Measurements from ENCODE around the gene GALK1.

DNA sequence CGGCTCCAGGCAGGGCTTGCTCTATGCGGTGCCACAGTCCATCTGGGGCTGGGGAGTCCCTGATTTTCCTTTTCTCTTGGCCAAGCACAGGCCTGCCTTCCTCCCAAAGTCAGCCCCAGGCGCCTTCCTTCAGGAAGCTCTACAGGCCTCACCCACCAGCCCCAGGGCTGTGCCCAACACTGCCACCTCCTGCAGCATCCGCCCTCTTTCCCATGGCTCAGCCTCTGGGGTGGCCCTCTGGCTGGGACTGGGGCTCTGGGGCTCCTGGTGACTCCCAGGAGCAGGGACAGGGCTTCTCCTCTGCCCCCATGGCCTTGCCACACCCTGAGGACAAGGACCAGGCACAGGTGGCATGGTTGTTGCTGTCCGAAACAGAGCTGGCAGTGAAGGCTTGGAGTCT lies 42.9 kb downstream of the GALK1 start:
- TF ChIP-seq, protein P1, sequence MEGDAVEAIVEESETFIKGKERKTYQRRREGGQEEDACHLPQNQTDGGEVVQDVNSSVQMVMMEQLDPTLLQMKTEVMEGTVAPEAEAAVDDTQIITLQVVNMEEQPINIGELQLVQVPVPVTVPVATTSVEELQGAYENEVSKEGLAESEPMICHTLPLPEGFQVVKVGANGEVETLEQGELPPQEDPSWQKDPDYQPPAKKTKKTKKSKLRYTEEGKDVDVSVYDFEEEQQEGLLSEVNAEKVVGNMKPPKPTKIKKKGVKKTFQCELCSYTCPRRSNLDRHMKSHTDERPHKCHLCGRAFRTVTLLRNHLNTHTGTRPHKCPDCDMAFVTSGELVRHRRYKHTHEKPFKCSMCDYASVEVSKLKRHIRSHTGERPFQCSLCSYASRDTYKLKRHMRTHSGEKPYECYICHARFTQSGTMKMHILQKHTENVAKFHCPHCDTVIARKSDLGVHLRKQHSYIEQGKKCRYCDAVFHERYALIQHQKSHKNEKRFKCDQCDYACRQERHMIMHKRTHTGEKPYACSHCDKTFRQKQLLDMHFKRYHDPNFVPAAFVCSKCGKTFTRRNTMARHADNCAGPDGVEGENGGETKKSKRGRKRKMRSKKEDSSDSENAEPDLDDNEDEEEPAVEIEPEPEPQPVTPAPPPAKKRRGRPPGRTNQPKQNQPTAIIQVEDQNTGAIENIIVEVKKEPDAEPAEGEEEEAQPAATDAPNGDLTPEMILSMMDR (conservative IDR thresholded peaks at IDR 0.05; ENCODE audit: low read length) = no peak
- no peak for TF ChIP-seq EZH2phosphoT487 (IDR thresholded peaks at IDR 0.05; ENCODE audit: borderline replicate concordance)

All from Loucy (cell line).